Immature natural killer cell (primary cell): ENCODE measurements around the gene TMEM98. TPM values are rescaled to one million over a fixed set of nuclear protein-coding genes. Genes with fewer than 3 reads are reported as not detected.
"Not testable (repeated sequence)": the region's sequence is repeated elsewhere in the genome, so short reads cannot be mapped to it uniquely, and the experiment has no call there.

Experiments used
- DNase-seq, 3 donors: peaks; one replicate each; pipeline ENCODE4 v3.0.0; 2022; ENCODE audit warnings: mixed read lengths in 1 of 3
- H3K27ac Mint-ChIP-seq, 6 donors: one replicate each; pipeline ENCODE4 v1.8.0; 2020; ENCODE audit warnings: mixed read lengths in 6 of 6, mild to moderate bottlenecking in 5 of 6, inconsistent platforms in 4 of 6, moderate library complexity in 3 of 6
- H3K27me3 Mint-ChIP-seq, 3 donors: one replicate each; pipeline ENCODE4 v1.8.0; 2020 to 2021; ENCODE audit warnings: low read depth in 3 of 3, mild to moderate bottlenecking in 3 of 3, mixed read lengths in 3 of 3, moderate library complexity in 3 of 3, inconsistent platforms in 1 of 3
- H3K36me3 Mint-ChIP-seq, 3 donors: one replicate each; pipeline ENCODE4 v1.8.0; 2020; ENCODE audit warnings: mixed read lengths in 3 of 3, inconsistent platforms in 2 of 3, mild to moderate bottlenecking in 2 of 3
- H3K4me1 Mint-ChIP-seq, 2 donors: one replicate each; pipeline ENCODE4 v1.8.0; 2020; ENCODE audit warnings: inconsistent platforms in 2 of 2, mild to moderate bottlenecking in 2 of 2, mixed read lengths in 2 of 2, moderate library complexity in 1 of 2
- H3K4me3 Mint-ChIP-seq, 5 donors: one replicate each; pipeline ENCODE4 v1.8.0; 2020; ENCODE audit warnings: mild to moderate bottlenecking in 5 of 5, mixed read lengths in 5 of 5, inconsistent platforms in 3 of 5, moderate library complexity in 3 of 5
- H3K9me3 Mint-ChIP-seq, 6 donors: one replicate each; pipeline ENCODE4 v1.8.0; 2020; ENCODE audit warnings: mild to moderate bottlenecking in 6 of 6, mixed read lengths in 6 of 6, inconsistent platforms in 4 of 6, moderate library complexity in 3 of 6
- polyA plus RNA-seq, 3 donors: library from polyadenylated mRNA; unstranded; fragments of 300-500 nt; fragmentation: Illumina TruSeq; gene quantifications; one replicate each; pipeline ENCODE4 v1.2.3, GENCODE V29; 2021

The TMEM98 gene
- polyA plus RNA-seq, 3 donors from 2014 or later = not detected

GRCh38 chr17:32956240-32956970 is 28.5 kb downstream of the TMEM98 start:
- Mint-ChIP-seq H3K9me3 (no peaks in the 10 kb centered on the region), H3K27me3 (peaks cover 4 to 8% (median 4%) of the 10 kb centered on the region in 3 donors), H3K4me3 (no peak overlapping the region), H3K36me3 (no peaks in the 10 kb centered on the region), H3K4me1 (no peaks in the 10 kb centered on the region), H3K27ac (no peak overlapping the region)
- no peak for DNase-seq

- no peaks in the 10 kb centered on the region for H3K9me3 Mint-ChIP-seq
- DNase-seq = no peak
Measured at GRCh38 chr17:32958418-32958817, 30.5 kb downstream of the TMEM98 start.

GRCh38 chr17:32960815-32961214 is 32.9 kb downstream of the TMEM98 start:
- no peak overlapping the region for H3K4me3 Mint-ChIP-seq
- H3K27ac Mint-ChIP-seq = no peak overlapping the region
- DNase-seq = no peak
- peaks cover 5 to 18% (median 9%) of the 10 kb centered on the region in 3 donors for H3K27me3 Mint-ChIP-seq
- no peaks in the 10 kb centered on the region for H3K4me1 Mint-ChIP-seq
- no peaks in the 10 kb centered on the region for H3K36me3 Mint-ChIP-seq
- no peaks in the 10 kb centered on the region for H3K9me3 Mint-ChIP-seq

More at GRCh38 chr17:32958418-32958817, 30.5 kb downstream of the TMEM98 start:
- no peak overlapping the region for H3K4me3 Mint-ChIP-seq
- H3K27me3 Mint-ChIP-seq = peaks cover 4 to 17% (median 9%) of the 10 kb centered on the region in 3 donors
- H3K4me1 Mint-ChIP-seq = no peaks in the 10 kb centered on the region
- H3K36me3 Mint-ChIP-seq = no peaks in the 10 kb centered on the region
- no peak overlapping the region for H3K27ac Mint-ChIP-seq

- Mint-ChIP-seq H3K27ac (no peak overlapping the region), H3K4me1 (no peaks in the 10 kb centered on the region), H3K9me3 (peaks cover 0 to 6% (median 0%) of the 10 kb centered on the region in 6 donors), H3K4me3 (no peak overlapping the region), H3K36me3 (no peaks in the 10 kb centered on the region), H3K27me3 (peaks cover 7 to 20% (median 9%) of the 10 kb centered on the region in 3 donors)
- DNase-seq = no peak
Measured at GRCh38 chr17:32962320-32962711, 34.4 kb downstream of the TMEM98 start.

- Mint-ChIP-seq H3K4me1 (no peaks in the 10 kb centered on the region), H3K27me3 (peaks cover 6 to 22% (median 12%) of the 10 kb centered on the region in 3 donors), H3K4me3 (no peak overlapping the region), H3K9me3 (peaks cover 0 to 6% (median 0%) of the 10 kb centered on the region in 6 donors), H3K36me3 (no peaks in the 10 kb centered on the region), H3K27ac (no peak overlapping the region)
- no peak for DNase-seq
Measured at GRCh38 chr17:32964541-32964940, 36.6 kb downstream of the TMEM98 start.

GRCh38 chr17:32969231-32969630 is 41.3 kb downstream of the TMEM98 start:
- not testable (repeated sequence) for H3K27ac Mint-ChIP-seq, H3K27me3 Mint-ChIP-seq, H3K36me3 Mint-ChIP-seq, DNase-seq, H3K9me3 Mint-ChIP-seq, H3K4me1 Mint-ChIP-seq, H3K4me3 Mint-ChIP-seq

- no peaks in the 10 kb centered on the region for H3K36me3 Mint-ChIP-seq
- H3K4me3 Mint-ChIP-seq = no peak overlapping the region
- no peaks in the 10 kb centered on the region for H3K4me1 Mint-ChIP-seq
- DNase-seq = no peak
- no peak overlapping the region for H3K27ac Mint-ChIP-seq
- H3K9me3 Mint-ChIP-seq = peaks cover 0 to 6% (median 0%) of the 10 kb centered on the region in 6 donors
- H3K27me3 Mint-ChIP-seq = peaks cover 5 to 10% (median 8%) of the 10 kb centered on the region in 3 donors
Measured at GRCh38 chr17:32970281-32970680, 42.3 kb downstream of the TMEM98 start.

GRCh38 chr17:32971171-32971570 is 43.2 kb downstream of the TMEM98 start:
- Mint-ChIP-seq H3K36me3 (no peaks in the 10 kb centered on the region), H3K4me3 (no peak overlapping the region), H3K9me3 (peaks cover 0 to 5% (median 0%) of the 10 kb centered on the region in 6 donors), H3K27ac (no peak overlapping the region), H3K4me1 (no peaks in the 10 kb centered on the region), H3K27me3 (peaks cover 3 to 10% (median 8%) of the 10 kb centered on the region in 3 donors)
- DNase-seq = no peak

- Mint-ChIP-seq H3K4me3 (no peak overlapping the region), H3K9me3 (peaks cover 0 to 2% (median 0%) of the 10 kb centered on the region in 6 donors), H3K27me3 (peaks cover 0 to 7% (median 0%) of the 10 kb centered on the region in 3 donors), H3K4me1 (no peaks in the 10 kb centered on the region), H3K27ac (no peak overlapping the region), H3K36me3 (no peaks in the 10 kb centered on the region)
- DNase-seq = no peak
Measured at GRCh38 chr17:32976131-32976530, 48.2 kb downstream of the TMEM98 start.

- Mint-ChIP-seq H3K27ac (no peak overlapping the region), H3K36me3 (no peaks in the 10 kb centered on the region), H3K27me3 (peaks cover 0 to 7% (median 0%) of the 10 kb centered on the region in 3 donors), H3K4me1 (no peaks in the 10 kb centered on the region), H3K4me3 (no peak overlapping the region), H3K9me3 (peaks cover 0 to 2% (median 0%) of the 10 kb centered on the region in 6 donors)
- DNase-seq = no peak
Measured at GRCh38 chr17:32976605-32977004, 48.7 kb downstream of the TMEM98 start.

- H3K4me1 Mint-ChIP-seq = no peaks in the 10 kb centered on the region
- no peaks in the 10 kb centered on the region for H3K36me3 Mint-ChIP-seq
- no peak for DNase-seq
- peaks cover 0 to 2% (median under 1%) of the 10 kb centered on the region in 6 donors for H3K9me3 Mint-ChIP-seq
- no peak overlapping the region for H3K27ac Mint-ChIP-seq
- H3K4me3 Mint-ChIP-seq = no peak overlapping the region
- peaks cover 0 to 15% (median 2%) of the 10 kb centered on the region in 3 donors for H3K27me3 Mint-ChIP-seq
Measured at GRCh38 chr17:32980230-32980629, 52.3 kb downstream of the TMEM98 start.

GRCh38 chr17:32981611-32982010 is 53.7 kb downstream of the TMEM98 start:
- not testable (repeated sequence) for DNase-seq, H3K4me3 Mint-ChIP-seq, H3K36me3 Mint-ChIP-seq, H3K4me1 Mint-ChIP-seq, H3K27ac Mint-ChIP-seq, H3K9me3 Mint-ChIP-seq
- peaks cover 0 to 15% (median 2%) of the 10 kb centered on the region in 3 donors for H3K27me3 Mint-ChIP-seq

- H3K4me1 Mint-ChIP-seq = no peaks in the 10 kb centered on the region
- H3K9me3 Mint-ChIP-seq = peaks cover 1 to 14% (median 7%) of the 10 kb centered on the region in 6 donors
- peaks cover 0 to 18% (median 5%) of the 10 kb centered on the region in 3 donors for H3K27me3 Mint-ChIP-seq
- no peak overlapping the region for H3K27ac Mint-ChIP-seq
- no peak for DNase-seq
- H3K4me3 Mint-ChIP-seq = no peak overlapping the region
- H3K36me3 Mint-ChIP-seq = peaks cover 0 to 7% (median 6%) of the 10 kb centered on the region in 3 donors
Measured at GRCh38 chr17:32985050-32985756, 57.2 kb downstream of the TMEM98 start.

GRCh38 chr17:32987453-32987805 is 59.5 kb downstream of the TMEM98 start:
- not testable (repeated sequence) for DNase-seq, H3K27ac Mint-ChIP-seq, H3K4me3 Mint-ChIP-seq, H3K36me3 Mint-ChIP-seq, H3K4me1 Mint-ChIP-seq
- Mint-ChIP-seq H3K9me3 (peaks cover 0 to 14% (median 6%) of the 10 kb centered on the region in 6 donors), H3K27me3 (peaks cover 6 to 18% (median 8%) of the 10 kb centered on the region in 3 donors)
